ENCODE results near the gene PTPN1. TPM values are rescaled to one million over a fixed set of nuclear protein-coding genes. Genes with fewer than 3 reads are reported as not detected.
"Not testable (repeated sequence)": the region's sequence is repeated elsewhere in the genome, so short reads cannot be mapped to it uniquely, and the experiment has no call there.

The PTPN1 gene
- total and polyA plus RNA-seq, 4 donors, result 5.8 to 10.6 (median 9.7) TPM

DNA sequence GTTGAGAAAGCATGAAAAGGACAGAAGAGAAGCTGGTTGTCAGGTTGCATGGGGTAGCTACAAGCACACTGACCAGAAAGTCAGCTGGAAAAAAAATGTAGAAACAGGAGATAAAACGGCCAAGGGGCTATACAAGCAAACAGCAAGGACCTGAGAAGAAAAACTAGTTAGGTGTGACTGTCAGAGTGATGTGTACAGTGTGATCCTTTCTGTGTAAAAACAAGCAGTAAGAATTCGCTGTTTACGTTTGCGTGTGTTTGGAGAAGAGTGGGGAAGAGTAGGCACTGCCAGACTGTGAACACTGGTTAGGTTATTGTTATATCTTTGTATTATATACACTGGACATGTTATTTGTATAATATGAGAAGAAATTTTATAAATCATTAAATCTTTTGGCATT, 28.1 kb downstream of the PTPN1 start:
- TF ChIP-seq, protein P1, sequence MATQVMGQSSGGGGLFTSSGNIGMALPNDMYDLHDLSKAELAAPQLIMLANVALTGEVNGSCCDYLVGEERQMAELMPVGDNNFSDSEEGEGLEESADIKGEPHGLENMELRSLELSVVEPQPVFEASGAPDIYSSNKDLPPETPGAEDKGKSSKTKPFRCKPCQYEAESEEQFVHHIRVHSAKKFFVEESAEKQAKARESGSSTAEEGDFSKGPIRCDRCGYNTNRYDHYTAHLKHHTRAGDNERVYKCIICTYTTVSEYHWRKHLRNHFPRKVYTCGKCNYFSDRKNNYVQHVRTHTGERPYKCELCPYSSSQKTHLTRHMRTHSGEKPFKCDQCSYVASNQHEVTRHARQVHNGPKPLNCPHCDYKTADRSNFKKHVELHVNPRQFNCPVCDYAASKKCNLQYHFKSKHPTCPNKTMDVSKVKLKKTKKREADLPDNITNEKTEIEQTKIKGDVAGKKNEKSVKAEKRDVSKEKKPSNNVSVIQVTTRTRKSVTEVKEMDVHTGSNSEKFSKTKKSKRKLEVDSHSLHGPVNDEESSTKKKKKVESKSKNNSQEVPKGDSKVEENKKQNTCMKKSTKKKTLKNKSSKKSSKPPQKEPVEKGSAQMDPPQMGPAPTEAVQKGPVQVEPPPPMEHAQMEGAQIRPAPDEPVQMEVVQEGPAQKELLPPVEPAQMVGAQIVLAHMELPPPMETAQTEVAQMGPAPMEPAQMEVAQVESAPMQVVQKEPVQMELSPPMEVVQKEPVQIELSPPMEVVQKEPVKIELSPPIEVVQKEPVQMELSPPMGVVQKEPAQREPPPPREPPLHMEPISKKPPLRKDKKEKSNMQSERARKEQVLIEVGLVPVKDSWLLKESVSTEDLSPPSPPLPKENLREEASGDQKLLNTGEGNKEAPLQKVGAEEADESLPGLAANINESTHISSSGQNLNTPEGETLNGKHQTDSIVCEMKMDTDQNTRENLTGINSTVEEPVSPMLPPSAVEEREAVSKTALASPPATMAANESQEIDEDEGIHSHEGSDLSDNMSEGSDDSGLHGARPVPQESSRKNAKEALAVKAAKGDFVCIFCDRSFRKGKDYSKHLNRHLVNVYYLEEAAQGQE (IDR thresholded peaks at IDR 0.05), result no peak
- TF ChIP-seq JUND (IDR thresholded peaks at IDR 0.05), result no peak
- no peak for TF ChIP-seq RAD21 (IDR thresholded peaks at IDR 0.05)
- TF ChIP-seq, protein P2, sequence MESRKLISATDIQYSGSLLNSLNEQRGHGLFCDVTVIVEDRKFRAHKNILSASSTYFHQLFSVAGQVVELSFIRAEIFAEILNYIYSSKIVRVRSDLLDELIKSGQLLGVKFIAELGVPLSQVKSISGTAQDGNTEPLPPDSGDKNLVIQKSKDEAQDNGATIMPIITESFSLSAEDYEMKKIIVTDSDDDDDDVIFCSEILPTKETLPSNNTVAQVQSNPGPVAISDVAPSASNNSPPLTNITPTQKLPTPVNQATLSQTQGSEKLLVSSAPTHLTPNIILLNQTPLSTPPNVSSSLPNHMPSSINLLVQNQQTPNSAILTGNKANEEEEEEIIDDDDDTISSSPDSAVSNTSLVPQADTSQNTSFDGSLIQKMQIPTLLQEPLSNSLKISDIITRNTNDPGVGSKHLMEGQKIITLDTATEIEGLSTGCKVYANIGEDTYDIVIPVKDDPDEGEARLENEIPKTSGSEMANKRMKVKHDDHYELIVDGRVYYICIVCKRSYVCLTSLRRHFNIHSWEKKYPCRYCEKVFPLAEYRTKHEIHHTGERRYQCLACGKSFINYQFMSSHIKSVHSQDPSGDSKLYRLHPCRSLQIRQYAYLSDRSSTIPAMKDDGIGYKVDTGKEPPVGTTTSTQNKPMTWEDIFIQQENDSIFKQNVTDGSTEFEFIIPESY (IDR thresholded peaks at IDR 0.05), result no peak
- no peak for TF ChIP-seq HNF4A (conservative IDR thresholded peaks at IDR 0.05)
- no peak for TF ChIP-seq NR2F2 (IDR thresholded peaks at IDR 0.05)
- TF ChIP-seq HNF4G (IDR thresholded peaks at IDR 0.05), result no peak
- TF ChIP-seq FOXA1 (IDR thresholded peaks at IDR 0.05), result no peak
- TF ChIP-seq, protein P3, sequence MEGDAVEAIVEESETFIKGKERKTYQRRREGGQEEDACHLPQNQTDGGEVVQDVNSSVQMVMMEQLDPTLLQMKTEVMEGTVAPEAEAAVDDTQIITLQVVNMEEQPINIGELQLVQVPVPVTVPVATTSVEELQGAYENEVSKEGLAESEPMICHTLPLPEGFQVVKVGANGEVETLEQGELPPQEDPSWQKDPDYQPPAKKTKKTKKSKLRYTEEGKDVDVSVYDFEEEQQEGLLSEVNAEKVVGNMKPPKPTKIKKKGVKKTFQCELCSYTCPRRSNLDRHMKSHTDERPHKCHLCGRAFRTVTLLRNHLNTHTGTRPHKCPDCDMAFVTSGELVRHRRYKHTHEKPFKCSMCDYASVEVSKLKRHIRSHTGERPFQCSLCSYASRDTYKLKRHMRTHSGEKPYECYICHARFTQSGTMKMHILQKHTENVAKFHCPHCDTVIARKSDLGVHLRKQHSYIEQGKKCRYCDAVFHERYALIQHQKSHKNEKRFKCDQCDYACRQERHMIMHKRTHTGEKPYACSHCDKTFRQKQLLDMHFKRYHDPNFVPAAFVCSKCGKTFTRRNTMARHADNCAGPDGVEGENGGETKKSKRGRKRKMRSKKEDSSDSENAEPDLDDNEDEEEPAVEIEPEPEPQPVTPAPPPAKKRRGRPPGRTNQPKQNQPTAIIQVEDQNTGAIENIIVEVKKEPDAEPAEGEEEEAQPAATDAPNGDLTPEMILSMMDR (IDR thresholded peaks at IDR 0.05; ENCODE audit: low read depth, low read length, missing input control), result no peak
- TF ChIP-seq RXRA (IDR thresholded peaks at IDR 0.05), result no peak
- TF ChIP-seq EGR1 (IDR thresholded peaks at IDR 0.05; ENCODE audit: low read depth in 2 of 2), result no peak
- TF ChIP-seq TAF1 (conservative IDR thresholded peaks at IDR 0.05), result no peak
- no peak for DNase-seq (ENCODE audit: low spot score)
- no peaks in the 10 kb centered on the region for H3K27me3 ChIP-seq (ENCODE audit: control insufficient read depth in 4 of 4, insufficient read depth in 4 of 4, low read length in 3 of 4)
- no peaks in the 10 kb centered on the region for H3K36me3 ChIP-seq (ENCODE audit: control insufficient read depth in 4 of 4, insufficient read depth in 3 of 4, low read depth in 1 of 4, low read length in 3 of 4)
- no peaks in the 10 kb centered on the region for H3K9me3 ChIP-seq (ENCODE audit: control insufficient read depth in 4 of 4, low read length in 3 of 4)
- H3K9ac ChIP-seq (ENCODE audit: low read depth in 1 of 2, low read length in 2 of 2), result no peak overlapping the region
- WGBS, result 58% methylated on average over 4 of the region's 4 CpGs
- H3K27ac ChIP-seq (ENCODE audit: low read depth in 1 of 2, low read length in 2 of 2), result no peak overlapping the region
- no peak overlapping the region for H3K4me3 ChIP-seq (ENCODE audit: low read depth in 1 of 3, low read length in 3 of 3)
- H3K4me1 ChIP-seq (ENCODE audit: control insufficient read depth in 4 of 4, insufficient read depth in 4 of 4, low read length in 3 of 4), result peaks cover 0 to 8% (median 5%) of the 10 kb centered on the region in 4 donors

DNA sequence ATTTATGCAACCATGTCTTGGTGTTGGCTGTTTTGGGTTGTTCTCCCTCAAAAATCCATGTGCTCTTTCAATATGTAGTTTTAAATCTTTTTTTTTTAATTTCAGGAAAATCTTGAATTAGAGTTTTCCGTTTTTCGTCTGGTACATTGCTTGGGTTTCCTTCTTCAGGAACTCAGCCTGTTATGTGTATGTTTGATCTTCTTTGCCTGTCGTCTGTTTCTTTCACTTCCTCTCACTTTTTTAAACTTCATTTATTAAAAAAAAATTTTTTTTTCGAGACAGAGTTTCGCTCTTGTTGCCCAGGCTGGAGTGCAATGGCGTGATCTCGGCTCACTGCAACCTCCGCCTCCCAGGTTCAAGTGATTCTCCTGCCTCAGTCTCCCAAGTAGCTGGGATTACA, 29.6 kb downstream of the PTPN1 start:
- H3K9me3 ChIP-seq (ENCODE audit: control insufficient read depth in 4 of 4, low read length in 3 of 4); H3K4me1 ChIP-seq (ENCODE audit: control insufficient read depth in 4 of 4, insufficient read depth in 4 of 4, low read length in 3 of 4); H3K9ac ChIP-seq (ENCODE audit: low read depth in 1 of 2, low read length in 2 of 2); DNase-seq (ENCODE audit: low spot score); H3K4me3 ChIP-seq (ENCODE audit: low read depth in 1 of 3, low read length in 3 of 3); H3K36me3 ChIP-seq (ENCODE audit: control insufficient read depth in 4 of 4, insufficient read depth in 3 of 4, low read depth in 1 of 4, low read length in 3 of 4); H3K27ac ChIP-seq (ENCODE audit: low read depth in 1 of 2, low read length in 2 of 2); H3K27me3 ChIP-seq (ENCODE audit: control insufficient read depth in 4 of 4, insufficient read depth in 4 of 4, low read length in 3 of 4): not testable (repeated sequence)
- 95% methylated on average over 8 of the region's 8 CpGs for WGBS
